Activated CD4-positive, alpha-beta T cell treated with anti-CD3 and anti-CD28 coated beads for 24 hours (primary cell): Measurements from ENCODE around the gene EPB41L5.

Experiments
- DNase-seq, 2 donors: peaks; one replicate each; pipeline ENCODE4 v3.0.0-alpha.2; 2020; ENCODE audit warnings: low read depth in 2 of 2

Gene EPB41L5

DNA sequence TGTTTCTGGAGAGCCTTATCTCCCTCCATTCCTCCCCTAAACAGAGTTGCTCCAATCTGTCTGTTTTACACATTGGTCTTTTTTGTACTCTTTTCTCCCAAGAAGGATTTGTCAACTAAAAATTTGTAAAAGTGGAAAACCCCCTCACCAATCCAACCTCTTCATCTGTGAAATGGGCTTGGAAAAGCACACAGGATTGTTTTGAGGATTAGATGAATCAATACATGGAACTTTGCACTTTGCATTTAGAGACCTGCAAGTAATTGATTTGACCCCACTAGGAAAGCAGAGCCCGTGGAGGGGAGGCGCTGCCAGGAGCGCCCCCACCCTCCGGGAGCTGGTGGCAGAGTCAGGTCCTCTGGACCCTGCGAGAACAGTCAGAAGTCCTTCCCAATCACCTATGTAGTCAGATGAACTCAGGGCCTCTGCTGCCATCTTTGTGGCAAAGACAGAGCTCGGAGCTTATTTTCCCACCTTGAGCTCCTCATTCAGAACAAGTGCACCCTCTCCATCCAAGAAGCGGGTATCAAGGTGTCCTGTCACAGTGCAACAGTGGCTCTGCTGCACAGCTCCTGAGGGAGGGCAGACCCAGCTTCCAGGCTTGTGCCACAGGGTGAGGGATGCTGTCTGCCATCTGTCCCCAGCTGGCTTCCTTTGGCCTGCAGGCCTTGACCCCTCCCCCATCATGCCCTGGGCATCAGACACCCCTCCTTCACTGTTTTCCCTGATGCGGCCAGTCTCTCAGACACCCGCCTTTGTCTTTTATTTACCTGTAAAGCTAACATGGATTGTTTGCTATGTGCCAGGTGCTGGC is 212.1 kb downstream of the EPB41L5 start:
- no peak for DNase-seq

DNA sequence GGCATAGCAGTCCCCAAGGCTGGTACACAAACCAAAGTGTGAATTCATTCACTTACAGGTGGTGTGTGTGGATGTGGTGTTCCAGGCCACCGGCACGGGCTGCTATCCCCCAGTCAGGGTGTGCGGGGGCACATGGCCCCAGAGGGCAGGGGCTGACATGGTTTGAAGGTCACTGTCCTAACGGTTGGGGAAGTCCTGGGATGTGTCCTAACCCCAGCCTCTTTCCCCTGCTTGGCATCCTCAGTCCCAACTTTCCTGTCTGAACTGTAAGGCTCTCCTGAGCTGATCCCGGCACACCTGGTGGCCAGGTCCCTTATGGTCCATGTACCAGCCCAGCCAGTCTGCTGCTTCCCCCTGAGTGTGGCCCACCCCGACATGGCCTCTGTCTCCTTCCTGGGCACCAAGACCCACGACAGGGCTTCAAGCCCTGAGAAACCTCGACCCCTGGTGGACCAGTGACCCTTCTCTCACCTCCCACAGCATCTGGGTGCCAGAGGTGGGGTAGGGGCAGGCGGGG is 212.7 kb downstream of the EPB41L5 start:
- DNase-seq, result no peak

- no peak for DNase-seq
Measured at GRCh38 chr2:120226316-120226715, 213.4 kb downstream of the EPB41L5 start.

- no peak for DNase-seq
Measured at GRCh38 chr2:120227111-120227991, 214.5 kb downstream of the EPB41L5 start.

DNA sequence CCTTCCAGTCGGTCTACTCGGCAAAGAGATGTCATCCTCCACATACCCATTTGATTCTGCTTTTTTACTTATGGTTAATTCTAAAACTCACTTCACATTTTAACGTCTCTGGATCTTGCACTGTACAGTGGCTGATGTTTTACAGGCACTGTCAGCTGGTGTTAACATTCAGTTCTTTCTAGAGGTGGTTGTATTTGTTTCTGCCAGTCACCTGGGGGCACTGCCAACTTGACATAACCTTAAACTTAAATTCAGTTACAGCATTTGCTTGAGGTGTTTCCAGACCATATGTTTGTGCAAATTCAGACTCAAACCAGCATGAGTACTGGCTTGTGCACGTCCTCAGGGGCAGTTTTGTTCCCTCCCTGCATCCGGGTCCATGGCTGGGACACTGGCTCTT is 215.6 kb downstream of the EPB41L5 start:
- DNase-seq, result no peak
